Measurements from ENCODE around the gene LZTFL1.
"Not testable (repeated sequence)": the region's sequence is repeated elsewhere in the genome, so short reads cannot be mapped to it uniquely, and the experiment has no call there.

LZTFL1 gene

GRCh38 chr3:45864760-45865519 is 23.0 kb upstream of the LZTFL1 start:
- DNase-seq: no peak

DNA sequence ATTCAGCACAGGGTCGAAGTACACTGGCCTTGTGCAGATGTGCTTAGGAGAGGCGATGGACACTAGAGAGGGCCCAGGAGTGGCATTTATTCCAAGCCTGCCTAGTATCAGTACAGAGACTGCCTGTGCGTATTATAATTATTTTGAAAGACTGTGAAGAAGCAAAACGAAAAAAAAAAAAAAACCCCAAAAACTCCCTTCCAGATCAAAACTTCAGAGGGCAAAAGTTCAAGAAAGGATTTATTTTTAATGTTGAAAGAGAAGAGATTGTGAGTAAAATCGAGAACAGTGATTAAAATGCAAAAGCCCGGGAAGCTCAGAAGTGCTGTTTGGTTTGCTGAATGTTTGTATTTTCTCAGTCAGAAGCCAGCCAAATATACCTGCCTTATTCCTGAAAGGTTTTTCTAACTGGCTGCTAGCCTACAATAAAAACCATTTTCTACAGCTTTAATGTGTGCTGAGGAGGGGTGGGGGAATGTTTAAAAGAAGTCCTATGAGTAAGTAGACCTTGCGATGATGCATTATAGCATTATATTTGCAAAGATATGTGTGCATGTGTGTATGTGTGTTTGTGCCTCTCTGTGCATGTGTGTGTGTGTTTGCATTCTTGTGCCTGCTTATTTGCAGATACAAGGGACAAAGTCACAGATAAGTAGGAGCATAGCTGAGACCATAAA is 19.3 kb upstream of the LZTFL1 start:
- DNase-seq: no peak

DNA sequence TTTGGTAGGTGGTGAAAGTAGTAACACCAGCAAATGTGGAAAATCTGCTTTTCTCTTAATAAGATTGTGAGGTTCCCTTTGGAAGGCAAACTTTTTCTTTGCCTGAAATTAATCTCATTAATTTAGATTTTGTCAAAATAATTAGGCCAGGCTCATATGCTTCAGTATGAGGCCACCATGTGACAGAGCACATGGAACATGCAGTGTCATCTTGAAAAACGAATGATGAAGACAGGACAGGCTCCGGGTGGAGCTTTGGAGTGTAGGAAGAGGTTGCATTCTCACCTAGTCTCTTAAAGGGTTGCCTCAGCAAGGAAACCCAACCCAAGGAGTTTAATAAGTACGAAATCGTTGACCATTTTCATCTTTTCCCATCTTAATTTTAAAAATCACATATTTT is 18.6 kb upstream of the LZTFL1 start:
- no peak for DNase-seq

GRCh38 chr3:45858809-45859543 is 17.1 kb upstream of the LZTFL1 start:
- DNase-seq: peak in 1 of 2 donors; percentile 6

DNA sequence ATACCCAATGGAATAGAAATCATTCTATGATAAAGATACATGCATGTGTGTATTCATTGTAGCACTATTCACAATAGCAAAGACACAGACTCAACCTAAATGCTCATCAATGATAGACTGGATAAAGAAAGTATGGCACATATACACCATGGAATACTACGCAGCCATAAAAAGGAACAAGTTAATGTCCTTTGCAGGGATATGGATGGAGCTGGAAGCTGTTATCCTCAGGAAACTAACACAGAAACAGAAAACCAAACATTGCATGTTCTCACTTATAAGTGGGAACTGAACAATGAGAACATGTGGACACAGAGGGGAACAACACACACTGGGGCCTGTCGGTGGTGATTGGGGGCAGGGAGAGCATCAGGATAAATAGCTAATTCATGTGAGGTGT is 15.1 kb upstream of the LZTFL1 start:
- not testable (repeated sequence) for DNase-seq

DNA sequence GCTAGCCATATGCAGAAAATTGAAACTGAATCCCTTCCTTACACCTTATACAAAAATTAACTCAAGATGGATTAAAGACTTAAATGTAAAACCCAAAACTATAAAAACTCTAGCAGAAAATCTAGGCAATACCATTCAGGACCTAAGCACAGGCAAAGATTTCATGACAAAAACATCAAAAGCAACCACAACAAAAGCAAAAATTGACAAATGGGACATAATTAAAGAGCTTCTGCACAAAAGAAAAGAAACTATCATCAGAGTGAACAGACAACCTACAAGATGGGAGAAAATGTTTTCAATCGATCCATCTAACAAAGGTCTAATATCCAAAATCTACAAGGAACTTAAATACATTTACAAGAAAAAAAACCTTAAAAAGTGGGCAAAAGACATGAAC is 14.4 kb upstream of the LZTFL1 start:
- not testable (repeated sequence) for DNase-seq

DNA sequence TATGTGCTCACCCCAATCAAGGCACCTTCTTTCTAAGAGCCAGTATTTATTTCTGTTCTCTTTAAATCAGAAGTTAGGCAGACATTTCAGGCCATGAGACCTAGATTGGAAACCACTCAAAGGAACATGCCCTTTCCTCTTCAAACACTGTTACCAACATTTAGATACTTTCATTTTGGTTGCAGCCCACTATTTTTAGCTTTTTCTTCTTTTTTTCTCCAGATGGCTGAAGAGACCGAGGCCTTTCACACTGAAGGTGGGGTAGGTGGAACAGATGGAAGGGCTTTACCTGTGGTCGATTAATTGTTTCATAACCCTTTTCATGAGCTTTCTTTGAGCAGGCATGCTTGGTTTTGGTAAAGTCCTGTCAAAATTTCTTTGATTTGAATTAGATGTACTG is 10.9 kb upstream of the LZTFL1 start:
- no peak for DNase-seq

GRCh38 chr3:45848392-45848791 is 6.5 kb upstream of the LZTFL1 start:
- no peak for DNase-seq

DNA sequence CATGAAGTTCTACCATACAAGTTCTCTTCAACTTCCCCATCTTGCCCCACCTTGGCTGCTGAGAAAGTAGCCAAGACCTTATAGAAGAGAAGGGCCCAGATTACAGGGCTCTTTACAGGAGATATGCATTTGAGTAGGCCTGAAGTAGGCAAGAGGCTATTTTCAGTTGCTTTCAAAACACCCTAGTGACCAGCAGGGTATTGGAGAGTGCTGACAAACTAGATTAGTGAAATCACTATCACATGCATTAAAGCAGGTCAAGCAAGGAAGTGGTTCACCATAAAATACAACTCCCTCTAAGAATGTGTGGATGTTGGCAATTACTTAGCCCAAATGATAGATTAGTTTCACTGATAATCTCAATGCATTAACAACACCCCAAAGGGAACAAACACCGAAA is 2.7 kb upstream of the LZTFL1 start:
- DNase-seq: peak in 1 of 2 donors; percentile 5

DNA sequence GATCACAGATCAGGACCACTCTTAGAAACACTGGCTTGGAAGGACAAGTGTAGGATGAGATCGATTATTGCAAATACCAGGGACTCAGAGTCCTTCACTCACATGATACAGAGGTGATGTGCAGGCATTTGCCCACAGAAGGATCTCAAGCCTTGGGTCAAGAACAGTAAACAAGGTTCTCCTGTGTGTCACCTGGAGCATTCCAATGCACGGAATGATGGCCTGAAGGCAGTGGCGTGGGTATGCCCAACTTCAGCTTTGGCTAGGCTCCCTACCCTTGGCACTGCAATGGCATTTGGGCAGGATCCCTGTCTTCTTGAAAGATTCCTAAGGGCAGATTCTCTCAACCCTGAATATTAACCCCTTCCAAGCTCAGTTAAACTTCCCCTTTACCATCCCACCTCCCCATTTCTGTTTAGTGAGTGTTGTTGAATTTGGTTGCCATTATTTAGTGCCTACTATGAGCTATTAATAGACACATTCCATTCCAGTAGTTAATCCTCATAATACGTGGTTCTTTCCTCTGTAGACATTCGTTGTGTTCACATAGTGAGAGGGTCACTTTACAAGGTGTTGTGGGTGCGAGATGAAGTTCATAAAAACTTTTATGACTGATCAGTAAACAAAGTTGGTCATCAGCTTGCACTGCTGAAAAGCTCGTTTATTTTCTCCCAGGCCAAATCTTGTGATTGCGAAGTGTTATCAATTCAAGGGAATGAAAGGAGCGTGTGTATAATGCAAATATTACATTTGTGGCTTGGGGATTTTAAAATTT is 1.1 kb upstream of the LZTFL1 start:
- DNase-seq: no peak

DNA sequence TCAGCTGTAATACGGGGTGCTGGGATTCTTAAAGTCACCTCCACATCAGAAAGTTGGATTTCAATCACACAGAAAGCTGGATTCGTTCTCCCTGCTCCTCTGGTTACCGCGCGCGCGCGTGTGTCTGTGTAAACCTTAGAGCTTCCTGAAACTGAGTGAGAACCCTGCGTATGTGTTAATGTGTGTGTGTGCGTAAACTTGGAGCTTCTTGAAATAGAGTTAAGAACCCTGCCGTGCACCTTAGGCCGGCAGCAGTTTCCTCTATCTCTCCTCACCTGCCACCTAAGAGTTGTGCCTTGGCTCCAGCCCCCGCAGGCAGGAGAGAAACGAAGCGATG is 531 bp downstream of the LZTFL1 start:
- peak; percentile 25 to 37 for DNase-seq

DNA sequence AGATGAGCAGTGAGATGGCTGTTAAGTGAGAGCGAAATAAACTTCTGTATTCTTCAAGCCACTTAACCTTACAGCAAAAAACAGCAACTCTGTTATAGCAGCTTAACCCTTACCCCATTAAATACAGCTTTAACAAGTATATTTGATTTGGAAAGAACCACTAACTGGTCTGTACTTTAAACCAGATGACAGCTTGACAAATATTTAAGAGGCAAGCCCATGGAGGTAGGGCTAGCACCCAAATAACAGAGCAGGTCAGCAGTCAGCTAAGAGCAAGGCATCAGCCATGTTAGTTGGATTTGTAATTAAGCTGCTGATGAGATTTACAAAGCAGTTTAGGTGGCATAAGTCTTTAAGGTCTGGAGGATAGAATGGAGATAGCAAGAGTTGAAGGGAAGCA is 3.5 kb downstream of the LZTFL1 start:
- DNase-seq: no peak

GRCh38 chr3:45832699-45833098 is 9.2 kb downstream of the LZTFL1 start:
- no peak for DNase-seq

DNA sequence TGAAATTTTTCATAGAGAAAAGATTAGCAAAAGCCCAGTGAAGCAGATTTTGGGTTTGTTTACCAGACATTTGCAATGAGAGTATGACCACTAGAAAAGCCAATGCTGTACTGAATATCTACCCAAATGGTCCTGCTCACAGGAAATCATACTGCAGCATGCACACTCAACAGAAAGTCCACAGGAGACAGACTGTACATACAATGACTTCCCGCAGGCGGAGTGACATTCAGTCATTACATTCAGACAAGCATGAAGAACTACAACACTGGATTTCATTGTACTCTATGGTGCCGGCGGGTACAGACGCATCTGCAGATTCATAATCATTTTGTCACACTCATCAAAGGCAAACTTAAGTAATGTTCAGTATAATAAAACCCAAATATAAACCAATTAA is 11.8 kb downstream of the LZTFL1 start:
- no peak for DNase-seq

DNA sequence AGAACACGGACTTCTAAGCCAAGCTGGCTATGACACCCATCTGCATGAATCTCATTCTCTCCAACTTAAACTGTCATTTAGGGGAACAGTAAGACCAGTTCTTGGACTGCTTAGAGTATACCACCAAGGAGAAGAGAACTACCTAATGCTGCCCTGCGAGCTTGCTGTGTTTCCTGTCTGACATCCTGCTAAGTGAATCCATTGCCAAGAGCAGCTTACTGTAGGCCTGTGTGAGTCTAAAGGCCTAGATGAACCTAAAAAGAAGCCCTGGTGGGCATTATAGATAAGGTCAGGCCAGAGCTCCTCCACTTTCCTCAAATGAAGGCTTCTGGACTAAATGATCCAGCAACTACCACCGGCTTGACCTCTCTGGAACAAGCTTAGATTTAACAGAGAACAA is 15.0 kb downstream of the LZTFL1 start:
- no peak for DNase-seq

DNA sequence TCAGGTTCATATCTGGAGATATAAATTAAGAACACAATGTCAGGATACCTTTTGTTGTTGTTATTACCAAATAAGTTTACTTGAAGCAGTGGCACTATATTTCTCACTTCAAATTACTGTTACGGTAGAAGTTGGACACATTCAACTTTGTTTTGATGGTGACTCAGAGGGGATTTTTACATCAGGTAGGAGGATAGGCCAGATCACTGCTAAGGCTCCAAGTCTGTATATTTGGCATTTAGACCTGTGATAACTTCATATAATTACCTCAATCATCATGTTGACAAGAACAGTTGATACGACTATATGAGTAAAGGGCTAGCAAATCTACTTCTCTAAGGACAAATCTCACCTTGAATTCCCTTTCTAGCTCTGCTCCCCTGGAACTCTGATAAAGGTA is 15.6 kb downstream of the LZTFL1 start:
- no peak for DNase-seq

DNA sequence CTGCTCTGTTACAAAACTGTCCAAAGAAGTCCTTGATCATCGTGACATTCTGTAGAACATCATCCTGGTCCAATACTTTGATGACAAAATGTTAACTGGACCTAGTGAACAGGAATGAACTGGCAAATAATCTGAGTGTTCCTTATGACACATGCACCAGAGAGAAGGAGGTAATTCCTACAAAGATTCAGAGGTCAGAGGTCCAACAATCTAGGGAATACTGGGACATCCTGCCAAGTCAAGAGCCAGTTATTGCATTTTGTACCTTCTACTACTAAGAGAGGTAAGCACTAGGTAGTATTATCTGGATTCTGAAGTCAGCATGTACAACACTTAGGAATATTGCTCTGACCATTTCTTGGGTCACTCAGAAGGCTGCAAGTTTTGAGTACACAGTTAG is 20.8 kb downstream of the LZTFL1 start:
- DNase-seq: no peak

DNA sequence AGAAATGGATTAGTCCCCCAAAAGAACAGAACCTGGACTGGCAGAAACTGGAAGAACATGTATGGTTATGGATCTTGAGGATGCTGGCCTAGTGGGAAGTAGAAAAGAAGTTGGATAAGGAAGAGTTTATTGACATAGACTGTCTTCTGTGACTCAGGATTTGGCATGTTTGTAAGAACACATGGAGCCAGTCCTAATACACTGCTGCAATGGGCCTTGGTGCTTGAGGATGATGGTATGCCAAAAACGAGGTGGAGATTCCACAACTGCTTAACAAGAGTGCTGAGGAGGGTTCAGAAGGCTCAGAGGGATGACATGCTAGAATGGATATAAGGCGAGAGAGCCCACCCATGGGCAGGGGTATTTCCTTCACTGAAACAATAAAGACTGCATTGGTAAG is 22.4 kb downstream of the LZTFL1 start:
- no peak for DNase-seq

DNA sequence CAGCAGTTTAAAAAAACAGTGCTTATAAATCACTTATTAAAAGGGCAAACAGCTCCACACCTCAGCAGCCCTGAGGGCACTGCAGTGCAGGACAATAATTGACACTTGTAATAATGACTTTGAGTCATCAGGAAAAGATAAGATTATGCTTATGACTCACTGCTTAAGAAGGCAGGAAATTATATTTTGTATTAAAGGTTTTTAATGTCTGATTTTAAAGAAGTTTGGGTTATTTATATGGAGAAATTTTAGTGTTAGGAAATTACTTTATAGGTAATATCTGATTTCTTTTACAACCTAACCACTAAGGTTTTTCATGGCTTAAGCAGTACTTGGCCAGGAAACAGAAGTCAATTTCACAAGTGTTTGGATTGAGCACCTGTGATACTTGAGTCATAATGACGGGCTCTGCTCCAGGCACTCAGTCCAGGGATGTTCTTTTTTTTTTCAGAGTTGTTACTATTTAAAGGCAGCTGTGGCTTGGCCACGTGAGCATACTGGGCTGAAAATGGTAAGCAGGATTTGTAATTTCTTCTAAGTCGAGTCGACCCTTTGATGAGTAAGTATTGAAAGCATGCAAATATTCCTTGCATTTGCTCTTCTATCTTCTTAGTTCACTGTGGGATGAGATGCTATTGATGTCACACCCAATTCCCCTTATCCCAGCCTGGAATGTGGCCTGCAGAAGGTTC is 23.9 kb downstream of the LZTFL1 start:
- DNase-seq: no peak

DNA sequence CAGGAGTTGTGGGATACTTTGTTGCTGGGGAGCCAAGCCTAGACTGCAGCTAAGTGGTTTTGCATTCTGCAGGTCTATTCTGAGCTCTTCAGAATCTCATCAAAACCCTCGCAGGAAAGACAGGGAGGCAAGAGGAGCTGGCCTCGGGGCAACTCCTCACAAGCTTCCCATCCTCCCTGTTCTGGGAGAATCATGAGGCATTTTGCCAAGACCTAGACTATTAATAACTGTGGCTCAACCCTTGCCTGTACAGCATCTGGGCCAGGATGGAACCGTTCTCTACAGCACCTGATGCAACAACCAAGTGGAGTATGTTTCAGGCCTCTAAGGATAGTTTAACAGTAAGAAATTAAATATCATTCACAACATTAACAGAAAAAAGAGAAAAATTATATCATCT is 25.4 kb downstream of the LZTFL1 start:
- no peak for DNase-seq

GRCh38 chr3:45814322-45814721 is 27.6 kb downstream of the LZTFL1 start:
- DNase-seq: no peak

DNA sequence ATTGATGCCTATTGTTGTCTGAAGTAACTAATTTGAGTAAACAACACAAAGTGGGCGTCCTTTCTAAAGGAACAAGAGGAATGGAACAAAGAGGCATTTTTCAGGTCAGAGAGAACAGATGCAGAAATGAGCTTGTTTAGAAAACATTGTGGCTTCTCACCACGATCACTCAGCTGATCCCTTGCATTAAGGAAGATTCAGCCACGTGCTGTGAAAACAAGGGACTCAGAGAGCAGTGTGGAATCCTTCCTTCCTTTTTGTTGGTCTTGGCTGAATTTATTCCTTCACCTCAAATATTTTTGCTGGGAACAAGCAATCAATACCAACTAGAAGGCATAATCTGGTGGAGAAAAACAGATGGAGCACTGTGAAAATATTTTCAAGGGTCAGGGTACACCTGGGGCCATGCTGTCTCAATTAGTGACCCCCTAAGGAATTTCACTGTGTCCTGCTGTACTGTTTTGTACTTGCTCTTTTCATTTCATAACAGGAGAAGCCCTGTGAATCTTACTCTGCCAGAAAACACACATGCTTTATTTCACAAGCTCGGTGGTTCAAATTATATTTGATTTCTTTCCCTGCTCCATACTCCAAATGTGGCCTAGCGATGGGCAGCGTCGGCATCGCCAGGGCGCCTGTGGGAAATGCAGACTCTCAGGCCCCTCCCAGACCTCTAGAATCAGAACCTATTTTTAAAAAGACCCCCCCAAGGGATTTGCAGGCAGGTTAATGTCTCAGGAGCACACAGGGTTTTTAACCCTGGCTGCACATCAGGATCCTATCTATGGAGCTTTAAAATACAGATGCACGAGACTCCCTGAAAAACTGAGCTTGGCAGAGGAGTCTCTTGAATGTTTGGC is 34.0 kb downstream of the LZTFL1 start:
- no peak for DNase-seq

Data from inflammatory macrophage treated with lipopolysaccharide for 1 hour (primary cell).